Cardiac muscle cell (in vitro differentiated cells and primary cell): Measurements from ENCODE around the gene CADM1. TPM values are rescaled to one million over a fixed set of nuclear protein-coding genes. Genes with fewer than 3 reads are reported as not detected.

Experiments used
- DNase-seq, 2 donors: peaks; one replicate each; pipeline versions ENCODE4 v3.0.0 to v3.0.0-alpha.2; 2010 to 2017; ENCODE audit warnings: low read depth in 1 of 2, low spot score in 1 of 2
- H3K27ac ChIP-seq: fragments of 200-600 bp; sonication (generic); 2 replicates; pipeline ENCODE4 v1.5.1; 2016
- H3K27me3 ChIP-seq: fragments of 200-600 bp; sonication (generic); 2 replicates; pipeline ENCODE4 v1.6.0; 2016; ENCODE audit warnings: control low read depth
- H3K36me3 ChIP-seq: fragments of 200-600 bp; sonication (generic); 2 replicates; pipeline ENCODE4 v1.5.1; 2016; ENCODE audit warnings: control low read depth
- H3K4me1 ChIP-seq: fragments of 200-600 bp; sonication (generic); 2 replicates; pipeline ENCODE4 v1.8.1; 2017; ENCODE audit warnings: low read depth, mild to moderate bottlenecking, mixed run types
- H3K4me3 ChIP-seq: fragments of 200-600 bp; sonication (generic); 2 replicates; pipeline ENCODE4 v1.5.1; 2016; ENCODE audit warnings: mild to moderate bottlenecking
- H3K9me3 ChIP-seq: fragments of 200-600 bp; sonication (generic); 2 replicates; pipeline ENCODE4 v1.5.1; 2017; ENCODE audit warnings: low read depth, mild to moderate bottlenecking, control low read depth
- CTCF ChIP-seq: IDR thresholded peaks from 2 replicates; pipeline ENCODE4 v1.5.1; 2012; ENCODE audit warnings: low read depth, mild to moderate bottlenecking, low read length
- polyA plus RNA-seq: library from polyadenylated mRNA; unstranded; fragments of >200 nt; fragmentation: Nextera tagmentation; extraction: Ambion mirVana; gene quantifications from 2 replicates; pipeline ENCODE4 v1.2.1, GENCODE V29; 2016
- total RNA-seq: library from RNA; depleted of rRNA; stranded (reverse); fragments of >200 nt; gene quantifications from 2 replicates; pipeline ENCODE4 v1.2.3, GENCODE V29; 2016

CADM1 gene
- total and polyA plus RNA-seq, 2 experiments from 2014 or later, result 113 to 149 TPM

- no peaks in the 10 kb centered on the region for H3K9me3 ChIP-seq
- no peaks in the 10 kb centered on the region for H3K36me3 ChIP-seq
- H3K27ac ChIP-seq, result no peak overlapping the region
- H3K4me1 ChIP-seq, result peaks cover 9% of the 10 kb centered on the region
- no peak overlapping the region for H3K4me3 ChIP-seq
- H3K27me3 ChIP-seq, result no peaks in the 10 kb centered on the region
- TF ChIP-seq CTCF, result no peak
- no peak for DNase-seq
Measured at GRCh38 chr11:115548878-115549528, 44.8 kb upstream of the CADM1 start.

GRCh38 chr11:115545581-115546210, 41.5 kb upstream of the CADM1 start:
- H3K9me3 ChIP-seq, result no peaks in the 10 kb centered on the region
- no peak overlapping the region for H3K27ac ChIP-seq

GRCh38 chr11:115544422-115544948, 40.3 kb upstream of the CADM1 start:
- no peak for TF ChIP-seq CTCF
- no peaks in the 10 kb centered on the region for H3K9me3 ChIP-seq
- no peaks in the 10 kb centered on the region for H3K36me3 ChIP-seq
- H3K27me3 ChIP-seq, result no peaks in the 10 kb centered on the region
- no peak overlapping the region for H3K4me3 ChIP-seq
- H3K4me1 ChIP-seq, result no peaks in the 10 kb centered on the region
- no peak for DNase-seq
- no peak overlapping the region for H3K27ac ChIP-seq

More at GRCh38 chr11:115545581-115546210, 41.5 kb upstream of the CADM1 start:
- no peak for DNase-seq
- Histone ChIP-seq H3K4me1 (peaks cover 8% of the 10 kb centered on the region), H3K36me3 (no peaks in the 10 kb centered on the region), H3K27me3 (no peaks in the 10 kb centered on the region), H3K4me3 (no peak overlapping the region)
- TF ChIP-seq CTCF, result no peak

GRCh38 chr11:115541518-115541917, 37.3 kb upstream of the CADM1 start:
- no peak for TF ChIP-seq CTCF
- Histone ChIP-seq H3K4me3 (no peak overlapping the region), H3K9me3 (no peaks in the 10 kb centered on the region), H3K36me3 (no peaks in the 10 kb centered on the region), H3K4me1 (no peaks in the 10 kb centered on the region), H3K27me3 (peaks cover 5% of the 10 kb centered on the region), H3K27ac (no peak overlapping the region)
- DNase-seq, result peak in 1 of 2 donors; percentile 18

- Histone ChIP-seq H3K4me3 (no peak overlapping the region), H3K4me1 (peaks cover 5% of the 10 kb centered on the region), H3K36me3 (no peaks in the 10 kb centered on the region), H3K27ac (no peak overlapping the region), H3K9me3 (no peaks in the 10 kb centered on the region), H3K27me3 (peaks cover 5% of the 10 kb centered on the region)
- DNase-seq, result no peak
- no peak for TF ChIP-seq CTCF
Measured at GRCh38 chr11:115539844-115540243, 35.6 kb upstream of the CADM1 start.
